Omental fat pad (tissue), 4 donors: ENCODE measurements around the gene DCTN2. TPM values are rescaled to one million over a fixed set of nuclear protein-coding genes. Genes with fewer than 3 reads are reported as not detected.

Experiments used
- ATAC-seq: fragments of 150-250 bp; one replicate; pipeline ENCODE4 v1.9.1; 2016; ENCODE audit warnings: mild to moderate bottlenecking, moderate library complexity; ENCODE audit not compliant: low FRiP score
- DNase-seq: peaks from one replicate; pipeline ENCODE4 v3.0.0-alpha.2; 2019; ENCODE audit warnings: low spot score
- CTCF ChIP-seq, 3 donors: fragments of 450-650 bp; IDR thresholded peaks; one replicate each; pipeline ENCODE4 v1.5.1; 2016 to 2017; ENCODE audit warnings: antibody characterized with exemption in 3 of 3, mild to moderate bottlenecking in 3 of 3, moderate library complexity in 2 of 3
- total RNA-seq, 4 donors: library from RNA; depleted of rRNA; stranded (reverse); fragments of >200 nt; gene quantifications; one replicate each; pipeline ENCODE4 v1.1.0, GENCODE V29; 2016

Gene DCTN2
- total RNA-seq, 4 donors from 2014 or later = 96.0 to 134 (median 123) TPM

GRCh38 chr12:57489157-57489641 is 57.8 kb downstream of the DCTN2 start:
- DNase-seq = no peak
- ATAC-seq = no peak
- no peak for TF ChIP-seq CTCF (IDR thresholded peaks at IDR 0.05)

GRCh38 chr12:57488402-57489156 is 58.4 kb downstream of the DCTN2 start:
- no peak for DNase-seq
- TF ChIP-seq CTCF (IDR thresholded peaks at IDR 0.05) = no peak
- no peak for ATAC-seq

GRCh38 chr12:57487597-57488401 is 59.2 kb downstream of the DCTN2 start, which contains the start of gene MARS1:
Gene MARS1, plus strand, starts transcription at chr12:57488068. Its CDS starts 23 bp downstream, at chr12:57488091.
- ATAC-seq (peak; percentile 98), DNase-seq (peak; percentile 88)
- TF ChIP-seq CTCF (IDR thresholded peaks at IDR 0.05) = no peak

GRCh38 chr12:57487055-57487596 is 59.9 kb downstream of the DCTN2 start:
- DNase-seq = no peak
- TF ChIP-seq CTCF (IDR thresholded peaks at IDR 0.05) = no peak
- ATAC-seq = no peak

- no peak for DNase-seq
- no peak for ATAC-seq
- TF ChIP-seq CTCF (IDR thresholded peaks at IDR 0.05) = no peak
Observed at GRCh38 chr12:57485695-57486094, 61.3 kb downstream of the DCTN2 start.

GRCh38 chr12:57483466-57483865 is 63.5 kb downstream of the DCTN2 start:
- ATAC-seq = no peak
- TF ChIP-seq CTCF (IDR thresholded peaks at IDR 0.05) = no peak
- no peak for DNase-seq
